Putamen (tissue), 1 donor: ENCODE results near the gene FTO.
A peak's percentile ranks its signal among the peaks of the same experiment; 100 is the strongest.

Source experiments
- DNase-seq: peaks from one replicate; pipeline ENCODE4 v3.0.0-alpha.2; 2016; ENCODE audit warnings: low spot score

FTO gene

DNA sequence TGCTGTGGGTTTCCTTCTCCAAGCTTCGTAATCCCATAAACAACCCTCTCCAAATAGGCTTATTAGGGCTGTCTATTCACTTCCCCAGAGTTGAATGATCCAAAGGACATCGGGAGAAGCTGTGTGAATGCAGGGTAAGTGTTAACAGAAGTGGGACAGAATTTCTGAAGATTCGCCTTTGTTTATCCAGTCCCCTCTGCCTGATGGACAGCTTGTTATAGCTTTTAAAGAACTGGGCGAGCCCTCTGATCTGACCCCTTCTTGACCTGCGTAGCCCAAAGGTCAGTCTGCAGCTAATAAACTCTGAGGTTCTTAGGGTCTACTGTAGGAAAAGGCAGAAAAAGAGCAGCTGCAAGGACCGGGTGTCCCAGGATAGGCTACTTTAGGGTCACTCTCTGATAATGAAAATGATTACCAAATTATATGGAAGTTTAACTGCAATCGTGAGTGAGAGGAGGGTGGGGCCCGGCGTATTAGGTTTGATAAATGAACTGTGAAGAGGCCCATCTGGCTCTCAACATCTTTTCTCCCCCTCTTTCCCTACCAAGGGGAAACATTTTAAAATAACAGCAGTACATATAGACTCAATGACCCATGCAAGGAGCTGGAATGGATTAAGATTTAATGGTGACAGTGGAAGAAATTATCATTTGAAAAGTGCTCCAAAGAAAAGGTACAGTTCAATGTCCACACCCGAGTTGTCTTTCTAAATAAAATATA is 233.4 kb downstream of the FTO start:
- DNase-seq, result no peak

DNA sequence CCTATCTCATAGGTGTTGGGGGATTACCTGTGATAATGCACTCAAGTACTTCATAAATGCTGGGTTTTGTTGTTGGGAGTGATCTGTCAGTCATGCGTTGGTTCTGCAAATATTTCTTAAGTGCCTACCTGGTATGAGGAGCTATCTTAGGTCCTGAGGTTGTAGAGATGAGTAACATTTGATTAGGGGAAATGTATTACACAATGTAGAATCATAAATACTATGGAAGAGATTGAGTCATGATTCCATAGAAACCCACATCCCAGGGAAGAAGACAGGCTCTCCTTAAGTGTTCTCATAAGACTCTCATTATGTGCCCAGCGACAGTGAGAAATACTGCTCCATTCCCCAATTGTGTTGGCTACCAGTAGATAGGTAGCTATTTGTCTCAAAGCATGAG is 240.1 kb downstream of the FTO start:
- DNase-seq, result no peak

GRCh38 chr16:53945996-53946395 is 242.0 kb downstream of the FTO start:
- no peak for DNase-seq

DNA sequence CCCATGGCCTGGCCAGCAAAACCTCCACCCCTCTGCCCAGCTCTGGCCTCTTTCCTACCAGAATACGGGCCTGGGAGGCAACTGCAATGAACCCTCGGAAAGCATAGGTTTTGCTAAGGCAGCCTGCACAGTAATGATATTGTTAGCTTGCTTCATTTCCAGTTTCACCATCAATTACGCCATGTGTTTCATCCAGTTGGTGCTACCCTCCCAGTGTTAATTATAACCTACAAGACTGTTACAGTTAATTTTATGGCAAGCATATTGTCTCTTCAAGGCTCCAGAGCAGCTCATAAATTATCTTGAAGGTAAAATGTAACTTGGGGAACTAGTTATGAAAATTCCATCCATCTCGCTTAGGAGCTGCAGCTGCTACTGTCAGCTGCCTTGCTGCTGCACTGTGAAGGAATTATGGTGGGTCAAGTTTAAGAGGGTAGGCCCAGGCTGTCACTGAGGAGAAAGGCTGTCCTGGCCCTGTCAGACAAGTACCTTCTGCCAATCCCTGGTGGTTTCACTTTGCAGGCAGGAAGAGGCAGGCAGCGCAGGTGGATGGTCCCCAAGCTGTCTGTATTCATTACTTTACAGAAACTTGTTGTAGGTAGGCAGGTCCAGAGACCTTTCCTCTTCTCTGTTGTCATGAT is 242.9 kb downstream of the FTO start:
- no peak for DNase-seq

DNA sequence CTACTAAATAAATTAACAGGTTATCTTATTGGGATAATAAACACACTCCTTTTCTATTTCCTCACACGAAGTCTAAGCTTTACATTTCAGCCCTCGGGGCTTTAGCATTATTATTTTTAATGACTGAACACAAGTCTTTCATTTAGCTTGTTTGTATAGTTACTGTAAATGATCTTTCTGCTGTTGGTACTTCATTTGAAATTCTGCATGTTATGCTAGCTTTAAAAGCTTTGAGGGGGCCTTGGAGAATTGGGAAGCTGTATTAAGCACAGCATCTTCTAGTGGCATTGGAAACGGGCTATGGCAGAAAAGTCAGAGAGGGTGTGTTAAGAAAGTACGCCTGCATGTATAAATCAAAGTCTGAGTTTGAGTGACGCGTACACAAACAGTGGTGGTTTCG is 243.7 kb downstream of the FTO start:
- DNase-seq, result no peak

DNA sequence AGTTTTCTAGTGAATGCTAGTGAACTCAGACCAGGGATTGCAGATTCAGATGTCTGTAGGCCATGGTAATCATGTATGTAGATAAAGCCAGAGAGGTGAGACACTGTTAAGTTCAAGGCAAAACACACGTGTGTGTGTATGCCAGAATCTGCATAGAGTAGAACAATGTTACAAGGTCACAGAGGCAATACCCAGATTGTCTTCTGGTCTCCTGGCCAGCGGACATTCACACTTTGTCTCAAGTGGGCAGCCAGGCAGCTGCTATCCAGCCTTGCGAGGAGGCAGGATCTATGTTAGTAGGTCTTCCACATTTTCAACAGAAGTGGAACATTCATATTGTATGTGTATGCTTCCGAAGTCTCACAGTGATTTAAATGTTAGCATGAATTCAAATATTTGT is 244.4 kb downstream of the FTO start:
- no peak for DNase-seq

DNA sequence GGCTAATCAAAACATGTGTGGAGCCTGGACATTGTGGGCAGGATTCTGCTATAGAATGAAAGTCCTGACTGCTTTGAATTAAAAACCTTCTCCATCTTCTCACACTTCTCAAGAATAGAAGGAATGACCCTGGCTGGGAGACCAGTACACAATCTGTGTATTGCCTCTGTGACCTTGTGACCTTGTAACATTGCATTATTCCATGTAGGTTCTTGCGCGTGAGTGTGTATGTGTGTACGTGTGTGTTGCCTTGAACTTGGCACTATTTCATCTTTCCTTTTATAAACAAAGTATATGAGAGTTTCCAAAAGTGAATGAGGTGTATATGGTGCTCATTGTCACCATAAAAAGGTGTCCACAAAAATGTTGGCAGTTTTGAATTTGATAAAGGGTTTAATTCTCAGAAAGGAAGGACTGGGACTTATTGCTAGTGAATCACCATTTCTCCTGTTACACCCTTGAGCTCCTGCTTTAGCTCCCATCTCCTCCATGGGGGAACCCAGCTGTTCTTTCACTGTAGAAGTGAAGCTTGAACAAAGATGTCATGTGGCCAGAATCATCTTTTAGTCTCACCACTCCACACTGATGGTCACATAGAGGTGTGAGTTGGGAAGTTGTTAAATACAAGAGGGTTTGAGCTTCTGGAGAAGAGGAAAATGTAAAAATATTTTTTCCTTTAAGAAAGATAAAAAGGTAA is 244.9 kb downstream of the FTO start:
- no peak for DNase-seq

DNA sequence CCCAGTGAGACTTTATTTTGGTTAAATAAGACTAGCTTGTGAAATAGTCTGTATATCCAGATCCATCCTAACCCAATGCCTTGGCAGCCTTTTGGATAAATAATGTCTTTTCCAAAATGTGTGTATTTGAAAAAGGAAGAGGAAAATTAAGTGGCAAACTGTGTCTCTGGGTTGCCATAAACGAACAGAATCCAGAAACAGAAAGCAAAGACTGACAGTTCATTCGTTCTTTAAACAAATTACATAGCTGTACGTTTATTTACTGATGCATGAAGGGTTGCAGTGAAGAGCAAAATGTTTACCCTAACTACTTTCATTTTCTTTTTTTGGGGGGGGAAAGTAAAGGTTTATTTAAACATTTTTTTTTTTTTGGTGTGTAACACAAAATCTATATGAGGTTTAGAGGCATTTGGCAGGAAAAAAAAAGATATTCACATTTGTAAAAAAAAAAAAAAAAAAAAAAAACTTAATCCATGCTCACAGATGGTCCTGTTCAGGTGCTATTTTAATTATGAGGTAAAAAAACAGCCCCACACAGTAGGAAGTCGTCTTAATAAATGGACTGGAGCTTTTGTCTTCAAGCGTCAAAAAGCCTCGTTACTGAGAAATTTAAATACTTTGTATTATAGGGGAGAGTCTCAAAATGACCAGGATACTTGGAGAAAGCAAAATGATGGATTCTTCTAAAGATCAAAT is 245.9 kb downstream of the FTO start:
- DNase-seq, result no peak

DNA sequence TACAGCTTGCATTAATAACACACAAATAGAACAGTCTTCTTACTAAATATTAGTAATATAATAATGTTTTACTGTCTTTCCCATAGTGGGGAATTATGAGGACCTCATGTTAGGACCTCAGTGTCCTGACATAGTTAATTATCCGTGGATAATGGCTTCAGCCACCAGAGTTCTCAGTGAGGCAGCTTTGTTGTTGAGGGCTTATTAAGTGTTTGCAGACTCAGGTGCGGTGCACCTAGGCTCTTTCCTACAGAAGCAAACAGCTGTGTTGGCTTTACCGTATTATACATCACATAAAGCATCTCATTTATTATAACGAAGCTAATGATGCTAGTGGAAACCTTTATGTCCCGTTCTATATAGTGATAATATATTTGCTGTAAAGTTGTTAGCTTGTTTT is 246.7 kb downstream of the FTO start:
- no peak for DNase-seq

GRCh38 chr16:53952215-53953208 is 248.6 kb downstream of the FTO start:
- no peak for DNase-seq

- DNase-seq, result no peak
These were observed 249.4 kb downstream of the FTO start for GRCh38 chr16:53953336-53953735.

DNA sequence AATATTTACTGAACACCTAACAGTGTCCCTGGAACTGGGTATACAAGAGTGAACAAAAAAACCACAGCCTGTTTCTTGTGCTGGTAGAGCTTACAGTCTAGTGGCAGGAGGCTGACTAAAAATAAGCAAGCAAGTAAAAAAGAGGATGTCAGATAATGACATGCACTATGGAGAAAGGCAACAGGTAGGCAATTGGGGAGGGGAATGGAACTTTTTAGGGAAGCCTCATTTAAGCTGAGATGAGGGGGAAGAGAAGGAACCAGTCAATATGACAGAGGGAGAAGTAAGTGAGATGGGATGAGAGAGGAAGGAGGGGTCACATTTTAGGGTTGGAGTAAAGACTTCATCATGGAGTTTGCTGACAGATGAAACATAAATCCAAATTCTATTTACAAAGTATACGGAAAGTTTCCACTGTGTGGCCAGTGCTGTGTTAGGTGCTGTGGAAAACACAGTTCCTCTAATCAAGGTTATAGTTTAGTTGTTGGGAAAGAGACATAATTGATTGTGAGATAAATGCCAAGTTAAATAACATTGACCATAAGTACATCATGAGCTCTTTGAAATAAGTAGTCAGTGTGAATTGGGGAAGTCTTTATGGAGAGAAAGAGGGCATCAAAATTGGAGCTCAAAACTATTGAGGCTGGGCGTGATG is 251.4 kb downstream of the FTO start:
- DNase-seq, result no peak

DNA sequence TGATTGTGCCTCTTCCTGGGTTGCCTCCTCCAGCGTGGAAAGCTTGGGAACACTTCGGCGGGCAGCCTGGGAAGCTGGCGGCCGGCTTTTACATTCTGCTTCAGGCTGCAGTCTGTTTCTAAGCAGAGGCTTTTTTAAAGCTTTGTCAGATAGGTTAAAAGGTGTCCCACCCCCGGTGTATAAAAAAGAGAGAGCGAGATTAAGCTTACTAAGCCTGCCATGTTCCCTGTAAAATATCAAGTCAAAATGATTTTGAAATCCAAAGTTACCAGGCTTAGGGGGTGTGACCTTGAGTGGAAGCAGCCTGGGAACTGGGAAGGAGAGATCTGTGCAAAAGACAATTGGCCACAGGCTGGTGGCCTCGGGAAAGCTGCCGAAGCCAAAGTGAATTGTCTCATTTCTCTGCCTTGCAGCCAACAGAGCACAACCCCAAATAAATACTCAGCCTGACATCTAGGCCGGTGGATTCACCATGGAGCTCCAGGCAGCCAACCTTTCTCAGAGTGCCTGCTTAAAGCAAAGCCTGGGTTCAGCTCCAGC is 254.5 kb downstream of the FTO start:
- peak; percentile 22 for DNase-seq

- no peak for DNase-seq
These were observed 256.3 kb downstream of the FTO start for GRCh38 chr16:53960050-53960812.

DNA sequence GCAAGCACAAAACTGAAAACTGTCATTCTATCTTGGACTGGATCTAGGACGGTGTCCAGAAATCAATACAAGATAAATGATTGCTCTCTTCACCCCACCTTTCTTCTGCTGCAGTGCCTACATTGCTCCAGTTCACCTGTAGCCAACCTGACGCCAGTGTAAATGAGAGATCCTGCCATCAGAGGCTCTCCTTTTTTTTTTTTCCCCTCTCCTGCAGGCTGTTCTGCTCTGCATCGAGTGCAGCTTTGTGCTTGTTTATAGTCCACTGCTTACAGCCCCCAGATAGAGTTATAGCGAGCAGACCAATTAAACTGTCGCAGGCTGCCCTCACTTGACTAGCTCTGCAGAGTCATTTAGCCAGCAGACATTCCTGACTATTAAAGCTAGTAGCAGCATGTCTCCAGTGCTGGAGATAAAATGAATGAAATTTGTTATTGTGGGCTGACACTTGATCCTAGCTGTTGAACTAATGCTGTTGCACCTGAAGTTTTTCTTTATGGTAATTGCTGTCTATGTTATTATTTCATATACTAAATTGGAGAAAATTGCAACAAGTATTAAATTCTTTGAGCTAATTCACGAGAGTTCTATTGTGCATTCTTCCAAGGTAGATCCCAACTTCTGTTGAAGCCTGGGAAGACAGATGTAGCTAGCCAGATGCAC is 257.1 kb downstream of the FTO start:
- no peak for DNase-seq

GRCh38 chr16:53962041-53962440 is 258.1 kb downstream of the FTO start:
- no peak for DNase-seq

DNA sequence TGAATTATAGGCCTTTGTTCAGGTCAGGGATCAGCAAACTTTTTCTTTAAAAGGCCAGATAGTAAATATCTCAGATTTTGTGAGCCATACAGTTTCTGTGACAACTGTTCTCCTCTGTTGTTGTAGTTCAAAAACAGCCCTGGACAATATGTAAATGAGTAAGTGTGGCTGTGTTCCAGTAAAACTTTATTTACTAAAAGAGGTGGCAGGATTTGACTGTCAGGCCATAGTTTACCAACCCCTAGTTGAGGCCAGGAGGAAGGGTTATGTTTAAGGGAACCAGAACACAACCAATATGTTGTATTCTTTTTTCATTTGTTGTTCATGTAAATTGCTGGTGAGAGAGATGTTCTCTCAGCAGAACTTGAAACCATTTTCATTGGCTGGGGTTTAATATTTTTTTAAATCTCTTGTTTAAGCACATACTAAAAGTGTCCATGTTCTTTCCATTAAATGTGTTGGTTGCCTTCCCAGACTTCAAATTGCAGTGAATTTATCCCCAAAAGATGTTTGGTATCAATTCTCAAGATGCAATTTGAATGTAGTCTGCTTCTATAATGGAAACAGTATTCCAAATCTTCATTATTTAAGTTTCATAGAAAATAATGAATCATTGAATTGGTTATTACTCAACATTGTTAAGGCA is 260.3 kb downstream of the FTO start:
- no peak for DNase-seq

DNA sequence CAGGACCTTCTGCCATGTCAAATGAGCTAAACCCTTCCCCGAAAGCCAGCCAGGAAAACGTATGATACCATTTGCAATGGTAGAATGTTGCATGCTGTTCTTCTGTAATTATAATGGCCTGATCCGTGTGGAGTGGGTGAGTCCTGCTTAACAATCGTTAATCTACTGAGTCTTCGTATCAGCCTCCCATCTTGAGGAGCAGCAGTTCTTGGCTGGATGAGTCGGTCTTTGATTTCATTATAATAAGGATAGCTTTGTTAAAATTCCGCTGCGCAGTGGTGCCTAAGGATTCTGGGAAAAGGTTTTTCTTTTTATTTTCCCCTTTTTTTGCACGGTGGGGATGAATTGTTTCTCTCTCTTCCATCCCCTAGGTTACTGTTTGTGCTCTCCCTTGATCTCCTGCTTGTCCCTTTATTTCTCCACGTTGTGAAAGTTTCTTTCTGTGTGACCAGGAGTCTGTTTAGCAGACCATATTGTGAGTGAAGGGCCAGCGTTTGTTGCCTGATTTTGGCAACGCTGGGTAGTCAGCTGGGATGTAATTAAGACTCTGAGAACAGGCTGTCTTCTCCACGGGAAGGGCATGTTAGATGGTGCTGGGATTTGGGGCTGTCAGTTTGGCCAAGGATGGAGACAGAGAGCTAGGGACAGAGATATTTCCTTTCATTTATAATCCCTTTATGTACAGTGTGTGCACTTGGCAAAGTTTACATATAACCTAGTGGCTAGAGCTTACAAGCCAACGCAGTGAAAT is 263.0 kb downstream of the FTO start:
- DNase-seq, result peak; percentile 35
